Osteoblast (primary cell): ENCODE data around the gene KDM1B. TPM values are rescaled to one million over a fixed set of nuclear protein-coding genes. Genes with fewer than 3 reads are reported as not detected.

Experiments
- DNase-seq: peaks from one replicate; pipeline ENCODE4 v3.0.0; 2011; ENCODE audit warnings: low spot score, mixed read lengths; ENCODE audit not compliant: insufficient read length; ENCODE audit errors: missing footprints
- H2AFZ ChIP-seq: 2 replicates; pipeline ENCODE4 v1.6.0; 2011; ENCODE audit warnings: mild to moderate bottlenecking, low read length
- H3K27ac ChIP-seq: 2 replicates; pipeline ENCODE4 v1.5.1; 2011; ENCODE audit warnings: mild to moderate bottlenecking, low read depth, low read length, moderate library complexity
- H3K27me3 ChIP-seq: 2 replicates; pipeline ENCODE4 v1.6.0; 2012; ENCODE audit warnings: mild to moderate bottlenecking, control low read depth, inconsistent platforms, low read length, moderate library complexity; ENCODE audit not compliant: insufficient read depth
- H3K36me3 ChIP-seq: 2 replicates; pipeline ENCODE4 v1.5.1; 2011; ENCODE audit warnings: mild to moderate bottlenecking, low read length, control low read depth, moderate library complexity; ENCODE audit not compliant: insufficient read depth
- H3K4me1 ChIP-seq: 2 replicates; pipeline ENCODE4 v1.5.1; 2011; ENCODE audit warnings: mild to moderate bottlenecking, low read length, control low read depth, moderate library complexity; ENCODE audit not compliant: insufficient read depth
- H3K4me2 ChIP-seq: 2 replicates; pipeline ENCODE4 v1.6.0; 2011; ENCODE audit warnings: mild to moderate bottlenecking, low read length; ENCODE audit not compliant: insufficient read depth
- H3K4me3 ChIP-seq: fragments of 200-600 bp; sonication (generic); 3 replicates; pipeline ENCODE4 v1.5.1; 2012; ENCODE audit warnings: mild to moderate bottlenecking, low read length, inconsistent platforms; ENCODE audit not compliant: insufficient read depth
- H3K79me2 ChIP-seq: 2 replicates; pipeline ENCODE4 v1.6.0; 2012; ENCODE audit warnings: mild to moderate bottlenecking, low read length, control low read depth, inconsistent platforms; ENCODE audit not compliant: insufficient read depth
- H3K9me3 ChIP-seq: 2 replicates; pipeline ENCODE4 v1.5.1; 2011; ENCODE audit warnings: low read depth, low read length, control low read depth
- H4K20me1 ChIP-seq: 2 replicates; pipeline ENCODE4 v1.6.0; 2012; ENCODE audit warnings: mild to moderate bottlenecking, low read length, control low read depth; ENCODE audit not compliant: insufficient read depth
- CTCF ChIP-seq: IDR thresholded peaks from 2 replicates; pipeline ENCODE4 v1.5.1; 2011; ENCODE audit warnings: mild to moderate bottlenecking, low read depth, low read length, moderate library complexity; ENCODE audit errors: extremely low read depth
- total RNA-seq: library from RNA; depleted of rRNA; stranded (reverse); fragments of >200 nt; gene quantifications from 2 replicates; pipeline ENCODE4 v1.2.3, GENCODE V29; 2012

Gene KDM1B
- total RNA-seq, 1 donor: 17.7 TPM

DNA sequence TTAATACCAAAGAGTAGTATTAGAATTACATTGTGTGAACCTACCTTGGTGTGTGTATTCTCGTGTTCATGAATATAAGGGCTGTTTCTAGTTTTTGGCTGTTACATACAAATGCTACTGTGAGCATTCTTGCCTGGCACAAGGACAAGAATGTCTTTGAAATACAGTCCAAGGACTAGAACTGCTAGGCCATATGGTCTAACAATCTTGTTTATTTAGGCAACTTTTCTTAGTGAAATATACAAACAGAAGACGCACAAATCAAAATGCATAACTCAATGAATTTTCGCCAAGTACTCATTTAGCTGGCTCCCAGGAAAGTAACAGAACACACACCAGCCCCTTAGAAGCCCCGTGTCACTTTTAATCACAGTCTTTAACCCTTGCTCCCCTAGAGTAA is 28.5 kb downstream of the KDM1B start:
- DNase-seq: no peak
- no peak for TF ChIP-seq CTCF
- no peak overlapping the region for H3K4me2 ChIP-seq

GRCh38 chr6:18185624-18186023 is 30.4 kb downstream of the KDM1B start:
- Histone ChIP-seq H3K36me3 (no peaks in the 10 kb centered on the region), H3K79me2 (no peaks in the 10 kb centered on the region), H3K27me3 (no peaks in the 10 kb centered on the region), H3K9me3 (no peaks in the 10 kb centered on the region), H4K20me1 (no peaks in the 10 kb centered on the region), H2AFZ (no peak overlapping the region), H3K27ac (no peak overlapping the region), H3K4me1 (no peaks in the 10 kb centered on the region), H3K4me2 (no peak overlapping the region), H3K4me3 (no peak overlapping the region)
- no peak for DNase-seq
- no peak for TF ChIP-seq CTCF

More for the DNA sequence above, 28.5 kb downstream of the KDM1B start:
- Histone ChIP-seq H4K20me1 (no peaks in the 10 kb centered on the region), H3K9me3 (no peaks in the 10 kb centered on the region), H3K27me3 (no peaks in the 10 kb centered on the region), H3K4me3 (no peak overlapping the region), H3K36me3 (no peaks in the 10 kb centered on the region), H3K79me2 (no peaks in the 10 kb centered on the region), H3K27ac (no peak overlapping the region), H2AFZ (no peak overlapping the region), H3K4me1 (no peaks in the 10 kb centered on the region)

DNA sequence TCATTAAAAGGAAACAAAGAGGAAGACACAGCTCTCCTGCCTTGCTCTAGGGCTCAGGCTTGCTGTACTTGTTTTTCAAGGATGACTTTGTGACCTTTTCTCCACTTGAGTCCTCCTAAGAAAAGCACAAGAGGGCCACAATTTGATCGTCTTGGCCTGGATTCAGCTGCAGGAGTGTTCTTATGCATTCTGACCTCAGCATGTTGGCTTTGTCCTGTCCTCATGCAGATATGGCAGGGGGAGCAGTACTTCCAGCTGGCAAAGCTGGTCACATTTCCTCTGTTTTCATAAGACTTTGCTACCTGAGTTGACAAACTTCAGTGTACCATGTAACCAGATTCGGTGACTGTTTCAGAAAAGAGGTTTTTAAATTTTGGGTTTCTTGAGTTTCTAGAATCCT is 30.8 kb downstream of the KDM1B start:
- Histone ChIP-seq H3K4me2 (no peak overlapping the region), H3K4me1 (no peaks in the 10 kb centered on the region), H3K27ac (no peak overlapping the region), H3K36me3 (no peaks in the 10 kb centered on the region), H3K4me3 (no peak overlapping the region), H3K27me3 (no peaks in the 10 kb centered on the region), H4K20me1 (no peaks in the 10 kb centered on the region), H2AFZ (no peak overlapping the region), H3K79me2 (no peaks in the 10 kb centered on the region), H3K9me3 (no peaks in the 10 kb centered on the region)
- no peak for TF ChIP-seq CTCF
- DNase-seq: no peak

DNA sequence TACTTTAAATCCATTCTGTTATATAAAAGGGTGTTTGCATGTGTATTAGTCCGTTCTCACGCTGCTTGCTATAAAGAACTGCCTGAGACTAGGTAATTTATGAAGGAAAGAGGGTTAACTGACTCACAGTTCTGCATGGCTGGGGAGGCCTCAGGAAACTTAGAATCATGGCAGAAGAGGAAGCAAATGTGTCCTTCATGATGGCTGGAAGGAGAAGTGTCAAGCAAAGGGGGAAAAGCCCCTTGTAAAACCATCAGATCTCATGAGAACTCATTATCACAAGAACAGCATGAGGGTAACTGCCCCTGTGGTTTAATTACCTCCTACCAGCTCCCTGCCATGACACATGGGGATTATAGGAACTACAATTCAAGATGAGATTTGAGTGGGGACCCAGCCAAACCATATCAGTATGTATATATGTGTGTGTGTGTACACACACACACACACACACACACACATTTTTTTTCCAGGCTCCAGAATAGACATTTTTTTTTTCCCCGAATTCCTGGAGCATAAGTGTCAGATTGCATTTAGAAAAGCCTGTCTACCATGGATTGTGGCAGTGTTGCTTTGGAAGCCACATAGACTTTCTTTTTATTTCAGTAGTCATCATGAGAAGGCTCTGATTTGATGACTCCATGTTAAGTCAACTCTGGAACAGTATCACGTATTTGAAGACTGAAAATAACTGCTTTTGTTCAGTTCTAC is 31.5 kb downstream of the KDM1B start:
- no peaks in the 10 kb centered on the region for H3K9me3 ChIP-seq
- peaks cover 3% of the 10 kb centered on the region for H3K36me3 ChIP-seq
- H3K27me3 ChIP-seq: no peaks in the 10 kb centered on the region
- no peak overlapping the region for H3K4me2 ChIP-seq
- H3K4me1 ChIP-seq: no peaks in the 10 kb centered on the region
- no peak for DNase-seq
- no peak for TF ChIP-seq CTCF
- no peak overlapping the region for H3K27ac ChIP-seq
- no peak overlapping the region for H3K4me3 ChIP-seq
- no peaks in the 10 kb centered on the region for H4K20me1 ChIP-seq
- H2AFZ ChIP-seq: no peak overlapping the region
- H3K79me2 ChIP-seq: no peaks in the 10 kb centered on the region
